ENCODE data around the gene CES1. TPM values are rescaled to one million over a fixed set of nuclear protein-coding genes. Genes with fewer than 3 reads are reported as not detected.

Gene CES1
- total and polyA plus RNA-seq, 2 of the 8 experiments (the other 6 are each of a cell fraction or from before 2014, with no cell fraction given): 0.91 to 1.2 TPM

DNA sequence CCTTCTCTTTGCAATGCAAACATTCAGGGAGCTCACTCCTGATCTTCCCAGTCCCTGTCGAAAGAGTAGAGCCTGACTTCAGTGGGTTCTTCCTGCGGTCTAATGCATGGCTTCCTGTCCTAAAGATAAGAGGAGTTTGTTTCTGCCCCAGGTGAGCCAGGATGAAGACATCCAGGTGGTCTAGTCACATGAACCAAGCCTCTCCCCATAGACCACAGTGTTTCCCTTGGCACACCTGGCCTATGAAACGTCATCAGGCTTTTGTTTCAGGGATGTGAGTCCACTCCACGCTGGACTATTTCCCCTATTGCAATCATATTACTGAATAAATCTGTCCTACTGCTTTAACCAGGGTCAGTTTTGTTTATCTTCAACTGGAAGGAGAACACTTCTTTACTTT is 21.1 kb downstream of the CES1 start:
- H3K14ac ChIP-seq (ENCODE audit: insufficient read length): no peak overlapping the region
- H3K9me3 ChIP-seq (ENCODE audit: insufficient read depth in 2 of 2, low read depth in 1 of 2, low read length in 1 of 2): no peaks in the 10 kb centered on the region
- TF ChIP-seq TCF12 (IDR thresholded peaks at IDR 0.05; ENCODE audit: low read depth, low read length): no peak
- TF ChIP-seq CREB1 (IDR thresholded peaks at IDR 0.05): no peak
- TF ChIP-seq EGR1 (IDR thresholded peaks at IDR 0.05; ENCODE audit: borderline replicate concordance, low read depth, low read length): no peak
- no peak for TF ChIP-seq POU5F1 (IDR thresholded peaks at IDR 0.05; ENCODE audit: low read depth, low read length)
- TF ChIP-seq ASH2L (IDR thresholded peaks at IDR 0.05; ENCODE audit: low read length): no peak
- no peak for TF ChIP-seq SIRT6 (IDR thresholded peaks at IDR 0.05; ENCODE audit: low read length)
- H4K5ac ChIP-seq (ENCODE audit: insufficient read length, low read depth, low read length): no peak overlapping the region
- no peak overlapping the region for H4K8ac ChIP-seq (ENCODE audit: extremely low read depth, insufficient read depth, low read length)
- no peaks in the 10 kb centered on the region; a peak in 1 of 7 replicates for H3K27me3 ChIP-seq (replicated peaks in 1 of 4; ENCODE audit: control insufficient read depth in 3 of 4, extremely low read depth in 1 of 4, insufficient read depth in 3 of 4, low read length in 3 of 4)
- no peak overlapping the region for H3K56ac ChIP-seq (replicated peaks; ENCODE audit: insufficient read length, low read depth, low read length)
- no peak overlapping the region for H2BK12ac ChIP-seq (ENCODE audit: low read depth, low read length)
- no peak overlapping the region for H3K27ac ChIP-seq (ENCODE audit: low read depth, low read length)
- no peaks in the 10 kb centered on the region for H3K79me1 ChIP-seq (ENCODE audit: low read depth, low read length)
- DNase-seq (ENCODE audit: low read depth in 1 of 2, low spot score in 2 of 2) (no peak), FAIRE-seq (no peak)
- no peak overlapping the region for H2AK5ac ChIP-seq (ENCODE audit: low read depth, low read length)
- H2BK20ac ChIP-seq (ENCODE audit: low read length): no peak overlapping the region
- H2BK5ac ChIP-seq (ENCODE audit: low read depth, low read length): no peak overlapping the region
- no peak overlapping the region for H3K4ac ChIP-seq (replicated peaks; ENCODE audit: insufficient read length, low read depth, low read length)
- no peaks in the 10 kb centered on the region for H3K79me2 ChIP-seq (ENCODE audit: control insufficient read depth in 1 of 2, insufficient read depth in 2 of 2, low read length in 2 of 2)
- H2AFZ ChIP-seq (ENCODE audit: low read length): no peak overlapping the region
- no peak overlapping the region for H3K9ac ChIP-seq (replicated peaks in 1 of 4; ENCODE audit: extremely low read depth in 1 of 4, low read depth in 3 of 4, low read length in 3 of 4)
- H2BK15ac ChIP-seq (ENCODE audit: low read length): no peak overlapping the region
- H3K23me2 ChIP-seq (ENCODE audit: low read depth, low read length): no peaks in the 10 kb centered on the region; the same call in 1 of the 2 replicates
- no peak overlapping the region for H3K18ac ChIP-seq (ENCODE audit: extremely low read depth, low read length)
- CTCF ChIA-PET (ENCODE audit: partially characterized antibody): interaction anchor here (0.9 kb wide), 1 partner anchor 99 kb away, joined by 4 read pairs; no protein-coding TSS in a partner anchor
- no peaks in the 10 kb centered on the region for H3K36me3 ChIP-seq (ENCODE audit: control insufficient read depth in 2 of 4, insufficient read depth in 4 of 4, low read length in 3 of 4)
- H4K20me1 ChIP-seq (replicated peaks in 1 of 2; ENCODE audit: control insufficient read depth in 1 of 2, insufficient read depth in 2 of 2, low read length in 2 of 2): no peaks in the 10 kb centered on the region
- no peak overlapping the region for H4K91ac ChIP-seq (replicated peaks; ENCODE audit: insufficient read length, low read length)
- H3K4me1 ChIP-seq (replicated peaks in 1 of 4; ENCODE audit: control insufficient read depth in 3 of 4, insufficient read depth in 4 of 4, low read length in 3 of 4): peaks cover 0 to 7% (median under 1%) of the 10 kb centered on the region in 4 experiments; a peak in 2 of 7 replicates
- no peak overlapping the region for H3K4me3 ChIP-seq (ENCODE audit: extremely low read depth in 1 of 4, insufficient read depth in 2 of 4, low read depth in 3 of 4, low read length in 4 of 4)
- 96% methylated on average over 4 of the region's 4 CpGs; no CpG with 5 or more reads in 1 of the 2 experiments for WGBS, 2 experiments (ENCODE audit: extremely low coverage in 1 of 2, insufficient coverage in 1 of 2, insufficient read length in 1 of 2, insufficient replicate concordance in 2 of 2, low coverage in 1 of 2, low lambda C conversion rate in 2 of 2, missing lambda C conversion rate in 1 of 2)
- H3K4me2 ChIP-seq (ENCODE audit: insufficient read depth in 1 of 2, low read depth in 2 of 2, low read length in 2 of 2): no peak overlapping the region
- no peak overlapping the region for H3K23ac ChIP-seq (ENCODE audit: insufficient read length)
- H2BK120ac ChIP-seq (replicated peaks; ENCODE audit: low read depth, low read length): no peak overlapping the region
- POLR2A ChIA-PET (ENCODE audit: partially characterized antibody): no interaction called here

Measured in H1 (cell line).